OCI-LY3 (cell line): ENCODE results near the gene GLIS1.

ENCODE experiments used
- EZH2phosphoT487 ChIP-seq: fragments of 200-600 bp; shearing (Covaris generic); IDR thresholded peaks from 2 replicates; pipeline ENCODE4 v1.6.1; 2018; ENCODE audit warnings: antibody characterized with exemption, mixed run types, low read depth
- TF ChIP-seq, protein P1 (sequence below): fragments of 200-600, 300-600 bp; sonication (generic); IDR thresholded peaks from 2 replicates; pipeline ENCODE4 v1.5.1; 2014; ENCODE audit warnings: antibody characterized with exemption, low read length, low read depth

DNA sequence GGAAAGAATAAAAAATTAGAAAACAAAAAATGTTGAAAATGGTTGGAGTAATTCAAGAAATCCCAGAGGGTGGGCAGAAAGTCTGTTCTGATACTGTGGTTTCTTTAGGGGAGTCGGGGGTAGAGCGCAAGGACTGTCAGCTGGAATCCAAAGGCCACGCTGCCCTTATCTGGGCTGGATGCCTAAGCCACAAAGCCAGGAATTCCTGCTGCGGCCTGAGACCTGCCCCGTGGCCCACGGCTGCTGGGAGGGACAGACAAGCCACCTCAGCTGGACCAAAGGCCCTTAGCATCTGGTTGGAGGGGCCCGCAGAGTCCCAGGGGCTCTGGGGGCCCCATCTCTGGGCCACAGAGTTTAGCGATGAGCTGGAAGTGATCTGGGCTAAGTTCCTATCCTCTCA is 219.5 kb downstream of the GLIS1 start:
- TF ChIP-seq, protein P1, sequence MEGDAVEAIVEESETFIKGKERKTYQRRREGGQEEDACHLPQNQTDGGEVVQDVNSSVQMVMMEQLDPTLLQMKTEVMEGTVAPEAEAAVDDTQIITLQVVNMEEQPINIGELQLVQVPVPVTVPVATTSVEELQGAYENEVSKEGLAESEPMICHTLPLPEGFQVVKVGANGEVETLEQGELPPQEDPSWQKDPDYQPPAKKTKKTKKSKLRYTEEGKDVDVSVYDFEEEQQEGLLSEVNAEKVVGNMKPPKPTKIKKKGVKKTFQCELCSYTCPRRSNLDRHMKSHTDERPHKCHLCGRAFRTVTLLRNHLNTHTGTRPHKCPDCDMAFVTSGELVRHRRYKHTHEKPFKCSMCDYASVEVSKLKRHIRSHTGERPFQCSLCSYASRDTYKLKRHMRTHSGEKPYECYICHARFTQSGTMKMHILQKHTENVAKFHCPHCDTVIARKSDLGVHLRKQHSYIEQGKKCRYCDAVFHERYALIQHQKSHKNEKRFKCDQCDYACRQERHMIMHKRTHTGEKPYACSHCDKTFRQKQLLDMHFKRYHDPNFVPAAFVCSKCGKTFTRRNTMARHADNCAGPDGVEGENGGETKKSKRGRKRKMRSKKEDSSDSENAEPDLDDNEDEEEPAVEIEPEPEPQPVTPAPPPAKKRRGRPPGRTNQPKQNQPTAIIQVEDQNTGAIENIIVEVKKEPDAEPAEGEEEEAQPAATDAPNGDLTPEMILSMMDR, result no peak
- no peak for TF ChIP-seq EZH2phosphoT487
